Fibroblast of the conjunctiva (primary cell): ENCODE measurements around the gene TP53.
"Not testable (repeated sequence)": the region's sequence is repeated elsewhere in the genome, so short reads cannot be mapped to it uniquely, and the experiment has no call there.

ENCODE experiments used
- DNase-seq: peaks from one replicate; pipeline ENCODE4 v3.0.0-alpha.2; 2010; ENCODE audit warnings: low read depth

The TP53 gene

GRCh38 chr17:7631398-7632380, 55.6 kb downstream of the TP53 start:
- no peak for DNase-seq

- DNase-seq = no peak
These were observed 57.2 kb downstream of the TP53 start, which contains the start of gene SHBG for GRCh38 chr17:7629939-7630571. Gene SHBG (plus strand): TSS chr17:7630135. CDS start chr17:7630173, 38 bp downstream.

- DNase-seq = peak; percentile 91
These were observed 59.8 kb downstream of the TP53 start, which contains the start of gene SAT2 for GRCh38 chr17:7627250-7628121. Gene SAT2 (minus strand): TSS chr17:7627821. CDS start chr17:7627635, 186 bp downstream.

DNA sequence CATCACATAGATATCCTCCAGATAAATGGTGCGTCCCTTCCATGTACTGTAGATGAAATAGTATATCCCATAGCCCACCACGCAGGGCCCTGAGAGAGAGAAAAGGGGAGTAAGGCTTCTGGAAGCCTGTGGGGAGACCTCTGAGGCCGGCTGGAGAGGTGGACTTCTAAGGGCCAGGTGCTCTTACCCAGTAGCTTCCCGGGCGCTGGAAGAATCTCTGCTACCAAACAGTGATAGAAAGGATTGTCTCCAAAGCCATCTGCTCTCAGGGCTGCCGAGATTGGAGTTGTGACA, 60.4 kb downstream of the TP53 start:
- DNase-seq = no peak

GRCh38 chr17:7626307-7626706, 61.0 kb downstream of the TP53 start:
- no peak for DNase-seq

- DNase-seq = not testable (repeated sequence)
These were observed 61.5 kb downstream of the TP53 start for GRCh38 chr17:7625749-7626148.

DNA sequence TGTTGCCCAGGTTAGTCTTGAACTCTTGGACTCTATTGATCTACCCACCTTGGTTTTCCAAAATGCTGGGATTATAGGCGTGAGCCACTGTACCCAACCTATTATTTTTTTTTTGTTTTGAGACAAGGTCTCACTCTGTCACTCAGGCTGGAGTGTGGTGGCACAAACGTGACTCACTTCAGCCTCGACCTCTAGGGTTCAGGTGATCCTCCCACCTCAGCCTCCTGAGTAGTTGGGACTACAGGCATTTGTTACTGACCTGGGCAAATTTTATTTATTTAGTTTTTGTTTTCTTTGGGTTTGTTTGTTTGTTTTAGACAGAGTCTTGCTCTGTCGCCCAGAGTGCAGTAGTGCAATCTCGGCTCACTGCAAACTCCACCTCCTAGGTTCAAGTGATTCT, 63.6 kb downstream of the TP53 start:
- DNase-seq = no peak

- DNase-seq = no peak
These were observed 66.5 kb downstream of the TP53 start for GRCh38 chr17:7620835-7621234.

- DNase-seq = no peak
These were observed 68.7 kb downstream of the TP53 start for GRCh38 chr17:7618608-7619007.
